Activated CD4-positive, alpha-beta T cell treated with anti-CD3 and anti-CD28 coated beads for 36 hours (primary cell): ENCODE results near the gene LINGO3. TPM values are rescaled to one million over a fixed set of nuclear protein-coding genes. Genes with fewer than 3 reads are reported as not detected.
A peak's percentile ranks its signal among the peaks of the same experiment; 100 is the strongest.

ENCODE experiments used
- ATAC-seq: fragments of 200-7000 bp; cut with Tn5 transposase; one replicate; pipeline ENCODE4 v1.10.0; 2021; ENCODE audit warnings: mild to moderate bottlenecking, moderate library complexity
- CTCF ChIA-PET: fragments of 350-600 bp; sonication (Branson Sonifier 250); formaldehyde crosslinking; loops from one replicate; lab custom pipeline; 2021; ENCODE audit warnings: antibody characterized with exemption; lab: Charles Lee
- POLR2A ChIA-PET: fragments of 350-600 bp; sonication (Branson Sonifier 250); formaldehyde crosslinking; loops from one replicate; lab custom pipeline; 2021; ENCODE audit warnings: antibody characterized with exemption, inconsistent platforms; lab: Charles Lee
- DNase-seq: peaks from one replicate; pipeline ENCODE4 v3.0.0-alpha.2; 2020
- H3K27ac Mint-ChIP-seq: one replicate; pipeline ENCODE4 v1.8.0; 2021; ENCODE audit warnings: mixed read lengths
- H3K27me3 Mint-ChIP-seq: one replicate; pipeline ENCODE4 v1.8.0; 2021; ENCODE audit warnings: mixed read lengths
- H3K36me3 Mint-ChIP-seq: one replicate; pipeline ENCODE4 v1.8.0; 2021; ENCODE audit warnings: low read depth, mixed read lengths
- H3K4me1 Mint-ChIP-seq: one replicate; pipeline ENCODE4 v1.8.0; 2021; ENCODE audit warnings: mixed read lengths
- H3K4me3 Mint-ChIP-seq: one replicate; pipeline ENCODE4 v1.8.0; 2021; ENCODE audit warnings: mild to moderate bottlenecking, moderate library complexity, mixed read lengths
- H3K9me3 Mint-ChIP-seq: one replicate; pipeline ENCODE4 v1.8.0; 2021; ENCODE audit warnings: low read depth, mixed read lengths
- intact Hi-C, 2 experiments: fragments of 100-400 bp; cut with DNase I in 1 of 2; cut with micrococcal nuclease in 1 of 2; formaldehyde crosslinking; loops; one replicate each; pipeline versions ENCODE4 v1.14.2 to v1.15.1; 2022 to 2024; cut with DNase I, micrococcal nuclease
- total RNA-seq, 2 experiments: library from RNA; stranded (reverse); gene quantifications; one replicate each; pipeline ENCODE4 v1.2.3, GENCODE V29; 2021

LINGO3 gene
- total RNA-seq, 2 experiments from 2014 or later, result not detected

GRCh38 chr19:2338055-2338615 lies 30.2 kb upstream of the LINGO3 start:
- no peak for DNase-seq
- Mint-ChIP-seq H3K9me3 (peaks cover 7% of the 10 kb centered on the region), H3K36me3 (peaks cover 10% of the 10 kb centered on the region), H3K4me3 (no peak overlapping the region), H3K27me3 (no peaks in the 10 kb centered on the region), H3K27ac (no peak overlapping the region), H3K4me1 (peaks cover 9% of the 10 kb centered on the region)
- ChIA-PET POLR2A (no interaction called here), CTCF (no interaction called here)
- no peak for ATAC-seq
- intact Hi-C loops, result no loop called here

GRCh38 chr19:2337329-2337707 lies 29.4 kb upstream of the LINGO3 start:
- peaks cover 13% of the 10 kb centered on the region for H3K4me1 Mint-ChIP-seq
- H3K27me3 Mint-ChIP-seq, result no peaks in the 10 kb centered on the region
- H3K27ac Mint-ChIP-seq, result no peak overlapping the region
- no peak overlapping the region for H3K4me3 Mint-ChIP-seq
- H3K36me3 Mint-ChIP-seq, result peaks cover 10% of the 10 kb centered on the region
- ChIA-PET POLR2A (no interaction called here), CTCF (no interaction called here)
- DNase-seq, result peak; percentile 28
- H3K9me3 Mint-ChIP-seq, result peaks cover 7% of the 10 kb centered on the region
- ATAC-seq, result peak; percentile 27
- intact Hi-C loops, result no loop called here

GRCh38 chr19:2336528-2337328 lies 28.8 kb upstream of the LINGO3 start:
- ChIA-PET POLR2A (no interaction called here), CTCF (no interaction called here)
- Mint-ChIP-seq H3K4me3 (no peak overlapping the region), H3K4me1 (peaks cover 19% of the 10 kb centered on the region), H3K27me3 (no peaks in the 10 kb centered on the region), H3K27ac (no peak overlapping the region), H3K9me3 (peaks cover 7% of the 10 kb centered on the region), H3K36me3 (peaks cover 10% of the 10 kb centered on the region)
- intact Hi-C loops, result no loop called here
- ATAC-seq (no peak), DNase-seq (no peak)

GRCh38 chr19:2335848-2336247 lies 27.9 kb upstream of the LINGO3 start:
- no peak overlapping the region for H3K27ac Mint-ChIP-seq
- no peaks in the 10 kb centered on the region for H3K27me3 Mint-ChIP-seq
- H3K4me3 Mint-ChIP-seq, result no peak overlapping the region
- ChIA-PET POLR2A (no interaction called here), CTCF (no interaction called here)
- peaks cover 26% of the 10 kb centered on the region for H3K4me1 Mint-ChIP-seq
- intact Hi-C loops, result no loop called here
- H3K36me3 Mint-ChIP-seq, result peaks cover 10% of the 10 kb centered on the region
- no peak for ATAC-seq
- H3K9me3 Mint-ChIP-seq, result peaks cover 7% of the 10 kb centered on the region
- no peak for DNase-seq

DNA sequence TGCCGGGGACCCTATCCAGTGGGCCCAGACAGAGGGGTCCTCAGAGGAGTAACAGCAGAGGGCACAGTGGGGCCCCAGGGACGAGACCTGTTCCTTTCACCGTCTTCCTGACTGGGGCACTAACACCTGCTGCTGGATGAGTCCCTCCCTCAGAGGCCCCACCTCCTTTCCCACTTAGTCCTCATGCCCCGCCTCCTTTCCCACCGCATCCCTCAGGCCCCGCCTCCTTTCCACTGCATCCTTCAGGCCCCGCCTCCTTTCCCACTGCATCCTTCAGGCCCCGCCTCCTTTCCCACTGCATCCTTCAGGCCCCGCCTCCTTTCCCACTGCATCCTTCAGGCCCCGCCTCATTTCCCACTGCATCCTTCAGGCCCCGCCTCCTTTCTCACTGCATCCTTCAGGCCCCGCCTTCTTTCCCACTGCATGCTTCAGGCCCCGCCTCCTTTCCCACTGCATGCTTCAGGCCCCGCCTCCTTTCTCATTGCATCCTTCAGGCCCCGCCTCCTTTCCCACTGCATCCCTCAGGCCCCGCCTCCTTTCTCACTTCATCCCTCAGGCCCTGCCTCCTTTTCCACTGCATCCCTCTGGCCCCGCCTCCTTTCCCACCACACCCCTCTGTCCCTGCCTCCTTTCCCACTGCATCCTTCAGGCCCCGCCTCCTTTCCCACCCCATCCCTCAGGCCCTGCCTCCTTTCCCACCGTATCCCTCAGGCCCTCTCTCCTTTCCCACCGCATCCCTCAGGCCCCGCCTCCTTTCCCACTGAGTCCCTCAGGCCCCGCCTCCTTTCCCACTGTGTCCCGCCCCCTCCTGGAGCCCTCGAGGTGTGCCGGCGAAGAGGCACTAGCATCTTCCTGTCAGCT lies 27.3 kb upstream of the LINGO3 start:
- Mint-ChIP-seq H3K27me3 (no peaks in the 10 kb centered on the region), H3K27ac (no peak overlapping the region), H3K36me3 (peaks cover 10% of the 10 kb centered on the region), H3K4me3 (no peak overlapping the region), H3K9me3 (peaks cover 7% of the 10 kb centered on the region), H3K4me1 (peaks cover 32% of the 10 kb centered on the region)
- ATAC-seq (no peak), DNase-seq (peak; percentile 47)
- intact Hi-C loops, result no loop called here
- POLR2A ChIA-PET, result no interaction called here
- CTCF ChIA-PET, result no interaction called here

- DNase-seq (no peak), ATAC-seq (no peak)
- peaks cover 38% of the 10 kb centered on the region for H3K4me1 Mint-ChIP-seq
- H3K27me3 Mint-ChIP-seq, result no peaks in the 10 kb centered on the region
- H3K36me3 Mint-ChIP-seq, result peaks cover 10% of the 10 kb centered on the region
- no peak overlapping the region for H3K4me3 Mint-ChIP-seq
- peaks cover 7% of the 10 kb centered on the region for H3K9me3 Mint-ChIP-seq
- ChIA-PET CTCF (no interaction called here), POLR2A (no interaction called here)
- no peak overlapping the region for H3K27ac Mint-ChIP-seq
- intact Hi-C loops, result no loop called here
These were observed 26.5 kb upstream of the LINGO3 start for GRCh38 chr19:2334426-2334825.

DNA sequence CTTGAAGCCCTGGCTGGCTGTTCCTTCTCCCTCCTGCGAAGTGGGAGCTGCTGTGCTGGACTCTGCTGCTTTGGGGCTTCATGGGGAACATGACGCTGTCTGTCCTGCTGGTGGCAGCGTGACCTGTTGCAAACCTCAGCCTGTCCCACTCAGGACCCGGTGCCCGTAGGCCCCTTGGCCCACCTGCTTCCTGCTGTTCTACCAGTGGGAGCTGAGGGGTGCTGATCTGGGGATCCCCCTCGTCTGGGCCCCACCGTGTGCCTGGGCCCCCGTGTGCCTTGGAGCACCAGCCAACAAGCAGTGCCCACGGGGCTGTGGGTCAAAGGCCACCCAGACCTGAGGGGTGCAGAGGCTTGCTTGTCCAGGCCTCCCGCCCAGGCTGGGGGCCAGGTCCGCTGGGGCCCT lies 25.9 kb upstream of the LINGO3 start:
- no peak overlapping the region for H3K4me3 Mint-ChIP-seq
- no peaks in the 10 kb centered on the region for H3K27me3 Mint-ChIP-seq
- ATAC-seq (no peak), DNase-seq (no peak)
- ChIA-PET POLR2A (no interaction called here), CTCF (no interaction called here)
- peaks cover 42% of the 10 kb centered on the region for H3K4me1 Mint-ChIP-seq
- intact Hi-C loops, result no loop called here
- H3K9me3 Mint-ChIP-seq, result peaks cover 7% of the 10 kb centered on the region
- peaks cover 10% of the 10 kb centered on the region for H3K36me3 Mint-ChIP-seq
- no peak overlapping the region for H3K27ac Mint-ChIP-seq

GRCh38 chr19:2333027-2333806 lies 25.3 kb upstream of the LINGO3 start:
- POLR2A ChIA-PET, result no interaction called here
- Mint-ChIP-seq H3K4me3 (no peak overlapping the region), H3K27me3 (no peaks in the 10 kb centered on the region), H3K9me3 (peaks cover 7% of the 10 kb centered on the region), H3K36me3 (peaks cover 12% of the 10 kb centered on the region), H3K27ac (no peak overlapping the region), H3K4me1 (peaks cover 42% of the 10 kb centered on the region)
- DNase-seq (no peak), ATAC-seq (no peak)
- intact Hi-C loops, result no loop called here
- CTCF ChIA-PET, result interaction anchor here (1.1 kb wide), 1 partner anchor 16 kb away, joined by 4 read pairs; no protein-coding TSS in a partner anchor

DNA sequence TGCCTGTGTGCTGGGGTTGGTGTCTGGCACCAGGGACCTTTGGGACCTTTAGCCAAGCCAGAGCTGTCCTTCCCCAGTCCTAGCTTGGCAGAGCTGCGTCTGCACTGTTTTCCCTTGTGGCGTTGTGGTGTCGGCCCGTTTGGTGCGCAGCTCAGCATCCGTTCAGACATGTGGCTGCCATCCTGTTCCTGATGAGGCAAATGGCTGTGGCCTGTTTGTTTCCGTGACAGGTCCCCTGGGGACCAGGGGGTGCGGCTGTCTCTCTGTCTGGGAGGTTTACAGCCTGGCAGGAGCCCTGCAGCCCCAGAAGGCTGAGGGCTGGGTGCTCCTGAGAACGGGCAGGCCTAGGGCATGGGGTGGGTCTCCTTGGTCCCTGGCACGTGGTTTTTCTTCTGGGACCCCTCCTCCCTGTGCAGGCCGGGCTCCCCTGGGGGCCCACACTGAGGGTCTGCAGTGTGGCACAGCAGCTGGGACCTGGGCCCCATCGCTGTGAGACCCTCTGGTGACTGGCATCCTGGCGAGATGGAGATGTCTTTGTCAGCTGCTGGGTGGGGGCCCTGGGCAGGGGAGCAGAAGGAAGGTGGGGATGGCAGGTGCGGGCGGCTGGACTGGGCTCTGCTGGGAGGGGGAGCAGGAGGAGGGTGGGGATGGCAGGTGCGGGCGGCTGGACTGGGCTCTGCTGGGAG lies 24.5 kb upstream of the LINGO3 start:
- Mint-ChIP-seq H3K4me3 (peak overlapping the region; percentile 21), H3K27me3 (no peaks in the 10 kb centered on the region), H3K27ac (peak overlapping the region; percentile 76), H3K36me3 (peaks cover 18% of the 10 kb centered on the region), H3K4me1 (peaks cover 44% of the 10 kb centered on the region), H3K9me3 (peaks cover 7% of the 10 kb centered on the region)
- intact Hi-C loops, result no loop called here
- POLR2A ChIA-PET, result no interaction called here
- CTCF ChIA-PET, result interaction anchor here (0.7 to 1.1 kb wide), 2 partner anchors 15 to 95 kb away, joined by 3 to 4 read pairs; partner anchors contain the start of gene TIMM13
- peak; percentile 23 for ATAC-seq
- peak; percentile 63 for DNase-seq

GRCh38 chr19:2331601-2332246 lies 23.8 kb upstream of the LINGO3 start:
- no peak for DNase-seq
- H3K4me1 Mint-ChIP-seq, result peaks cover 52% of the 10 kb centered on the region
- intact Hi-C loops, result no loop called here

More at GRCh38 chr19:2331601-2332246, 23.8 kb upstream of the LINGO3 start:
- CTCF ChIA-PET, result interaction anchor here (0.7 kb wide), 1 partner anchor 96 kb away, joined by 3 read pairs; the partner anchor contains the start of gene TIMM13
- Mint-ChIP-seq H3K36me3 (peaks cover 23% of the 10 kb centered on the region), H3K27me3 (no peaks in the 10 kb centered on the region), H3K9me3 (peaks cover 7% of the 10 kb centered on the region), H3K4me3 (no peak overlapping the region), H3K27ac (peak overlapping the region; percentile 76)
- POLR2A ChIA-PET, result no interaction called here
- ATAC-seq, result no peak
